IPS-20b (cell line): ENCODE measurements around the gene TJP2.

Experiments
- H3K27ac ChIP-seq: one replicate; pipeline ENCODE4 v1.5.1; 2013; ENCODE audit warnings: low read length
- H3K27me3 ChIP-seq: 2 replicates; pipeline ENCODE4 v1.6.1; 2013; ENCODE audit warnings: mild to moderate bottlenecking, low read length, inconsistent platforms; ENCODE audit not compliant: insufficient read depth
- H3K36me3 ChIP-seq: 2 replicates; pipeline ENCODE4 v1.6.1; 2013; ENCODE audit warnings: low read depth, mild to moderate bottlenecking, inconsistent platforms, low read length, moderate library complexity; ENCODE audit not compliant: insufficient read depth
- H3K4me1 ChIP-seq: 2 replicates; pipeline ENCODE4 v1.6.1; 2013; ENCODE audit warnings: mild to moderate bottlenecking, control low read depth, inconsistent platforms, low read length, moderate library complexity; ENCODE audit not compliant: insufficient read depth
- H3K4me3 ChIP-seq: 2 replicates; pipeline ENCODE4 v1.5.1; 2013; ENCODE audit warnings: mild to moderate bottlenecking, low read length, inconsistent platforms
- H3K9ac ChIP-seq: 2 replicates; pipeline ENCODE4 v1.6.1; 2013; ENCODE audit warnings: low read depth, mild to moderate bottlenecking, inconsistent platforms, low read length, moderate library complexity
- H3K9me3 ChIP-seq: 2 replicates; pipeline ENCODE4 v1.6.1; 2013; ENCODE audit warnings: mild to moderate bottlenecking, low read depth, low read length, inconsistent platforms; ENCODE audit not compliant: insufficient read depth

Gene TJP2

GRCh38 chr9:69323861-69324260 is 149.8 kb downstream of the TJP2 start:
- Histone ChIP-seq H3K4me3 (peak overlapping the region; percentile 77; the same call in 1 of the 2 replicates), H3K36me3 (no peaks in the 10 kb centered on the region), H3K9me3 (no peaks in the 10 kb centered on the region), H3K4me1 (peaks cover 18% of the 10 kb centered on the region; the same call in 1 of the 2 replicates), H3K27ac (no peak overlapping the region), H3K9ac (peak overlapping the region; percentile 66; the same call in 1 of the 2 replicates), H3K27me3 (peaks cover 53% of the 10 kb centered on the region)
